ENCODE results near the gene TSKU. TPM values are rescaled to one million over a fixed set of nuclear protein-coding genes. Genes with fewer than 3 reads are reported as not detected.

Gene TSKU
- polyA plus RNA-seq, 3 donors: 19.9 to 32.0 (median 24.5) TPM

DNA sequence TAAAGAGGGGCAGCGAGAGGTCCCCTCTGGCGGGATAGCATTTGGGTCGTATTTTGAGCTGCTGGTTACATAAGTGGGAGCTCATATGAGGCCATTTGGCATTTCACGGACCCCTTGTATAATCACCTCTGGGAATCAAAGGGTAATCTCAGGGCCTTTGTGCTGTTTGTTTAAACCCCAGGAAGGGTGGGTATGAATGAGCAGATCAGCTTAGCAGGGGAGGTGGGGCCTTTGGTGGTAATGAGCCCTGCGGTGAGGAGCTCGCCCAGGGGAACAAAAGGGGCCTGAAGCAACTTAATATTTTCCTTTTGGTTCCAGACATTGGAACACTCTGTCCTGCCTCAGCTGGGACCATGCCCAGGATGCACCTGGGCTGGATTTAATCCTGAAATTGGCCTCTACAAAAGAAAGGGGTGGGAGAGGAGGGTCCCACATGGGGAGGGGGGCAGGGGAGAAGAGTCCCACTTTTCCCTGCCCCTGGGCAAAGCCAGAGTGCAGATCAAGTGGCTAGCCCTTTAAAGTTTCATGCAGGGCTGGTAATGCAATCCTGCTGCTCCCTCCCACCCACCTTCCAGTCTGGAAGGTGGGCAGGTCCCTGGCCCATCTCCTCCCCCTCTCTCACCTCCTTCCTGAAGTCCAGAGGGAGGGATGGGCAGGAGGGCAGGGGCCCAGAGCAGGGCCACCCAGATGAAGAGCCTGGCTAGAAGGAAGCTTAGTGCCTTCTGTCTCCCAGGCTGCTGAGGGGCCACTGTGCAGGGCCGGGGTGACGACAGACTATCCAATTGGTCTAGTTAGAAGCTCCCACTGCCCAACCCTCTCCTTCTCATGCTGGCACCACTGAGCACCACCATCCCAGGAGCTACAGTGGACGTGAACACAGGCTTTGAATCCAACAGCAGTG is 10.5 kb downstream of the TSKU start:
- peak in 2 of 11 donors; percentile 43 to 54 for DNase-seq (ENCODE audit: extremely low read depth in 1 of 11, low read depth in 9 of 11, low spot score in 4 of 11)

DNA sequence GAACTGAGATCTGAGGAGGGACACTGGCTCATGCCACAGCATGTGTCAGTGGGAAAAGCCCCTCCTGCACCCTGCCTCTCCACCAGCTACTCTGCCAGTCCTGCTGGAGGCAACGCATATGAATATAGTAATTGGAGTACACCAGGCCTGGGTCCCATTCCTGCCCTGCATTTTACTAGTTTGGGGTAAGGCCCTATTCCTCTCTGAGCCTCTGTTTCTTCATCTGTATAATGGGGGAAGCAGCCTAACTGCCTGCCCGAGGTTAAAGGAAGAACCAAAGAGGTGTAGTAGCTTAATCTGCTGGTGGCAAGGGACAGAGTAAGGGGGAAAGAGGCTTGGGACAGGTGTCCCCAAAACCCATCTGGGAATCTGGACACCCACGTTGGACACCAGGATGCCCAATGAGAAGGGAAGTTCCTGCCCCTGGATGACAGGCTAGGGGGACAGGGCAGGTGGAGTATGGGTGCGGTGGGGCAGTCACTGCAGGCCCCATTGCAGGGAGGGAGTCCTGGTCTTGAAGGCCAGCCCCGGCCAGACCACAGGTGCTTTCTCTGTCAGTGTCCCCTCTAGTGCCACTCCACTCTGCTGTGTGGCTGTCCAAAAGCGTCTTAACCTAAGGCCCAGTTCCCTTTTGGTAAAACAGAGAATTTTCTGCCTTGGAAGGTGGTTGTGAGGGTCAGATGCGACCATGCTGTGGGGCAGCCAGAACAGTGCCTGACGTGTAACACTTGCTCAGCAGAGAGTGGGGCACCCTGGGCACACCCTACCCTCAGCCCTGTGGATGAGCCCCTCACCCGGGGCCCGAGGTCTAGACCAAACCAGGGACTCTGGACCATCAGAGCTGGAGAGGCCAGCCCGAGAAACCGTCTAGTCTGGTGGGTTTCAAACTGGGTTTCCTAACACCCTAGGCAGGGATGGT is 11.5 kb downstream of the TSKU start:
- DNase-seq (ENCODE audit: extremely low read depth in 1 of 11, low read depth in 9 of 11, low spot score in 4 of 11): no peak

DNA sequence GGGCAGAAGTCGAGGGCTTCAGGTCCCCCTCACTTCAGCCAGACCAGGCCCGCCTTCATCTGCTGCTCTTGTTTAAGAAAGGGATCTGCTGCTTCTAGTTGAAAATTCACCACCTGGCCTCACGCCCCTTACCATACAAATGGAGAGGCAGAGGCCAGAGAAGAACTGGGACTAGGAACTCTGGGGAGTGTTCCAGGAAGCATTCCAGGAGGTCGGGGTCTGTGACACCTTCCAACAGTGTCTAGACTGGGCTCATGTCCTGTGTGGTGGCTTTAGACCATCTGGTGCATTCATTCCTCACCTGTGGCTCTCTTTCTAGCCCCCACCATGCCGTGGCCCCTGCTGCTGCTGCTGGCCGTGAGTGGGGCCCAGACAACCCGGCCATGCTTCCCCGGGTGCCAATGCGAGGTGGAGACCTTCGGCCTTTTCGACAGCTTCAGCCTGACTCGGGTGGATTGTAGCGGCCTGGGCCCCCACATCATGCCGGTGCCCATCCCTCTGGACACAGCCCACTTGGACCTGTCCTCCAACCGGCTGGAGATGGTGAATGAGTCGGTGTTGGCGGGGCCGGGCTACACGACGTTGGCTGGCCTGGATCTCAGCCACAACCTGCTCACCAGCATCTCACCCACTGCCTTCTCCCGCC is 12.3 kb downstream of the TSKU start:
- no peak for DNase-seq (ENCODE audit: extremely low read depth in 1 of 11, low read depth in 9 of 11, low spot score in 4 of 11)

DNA sequence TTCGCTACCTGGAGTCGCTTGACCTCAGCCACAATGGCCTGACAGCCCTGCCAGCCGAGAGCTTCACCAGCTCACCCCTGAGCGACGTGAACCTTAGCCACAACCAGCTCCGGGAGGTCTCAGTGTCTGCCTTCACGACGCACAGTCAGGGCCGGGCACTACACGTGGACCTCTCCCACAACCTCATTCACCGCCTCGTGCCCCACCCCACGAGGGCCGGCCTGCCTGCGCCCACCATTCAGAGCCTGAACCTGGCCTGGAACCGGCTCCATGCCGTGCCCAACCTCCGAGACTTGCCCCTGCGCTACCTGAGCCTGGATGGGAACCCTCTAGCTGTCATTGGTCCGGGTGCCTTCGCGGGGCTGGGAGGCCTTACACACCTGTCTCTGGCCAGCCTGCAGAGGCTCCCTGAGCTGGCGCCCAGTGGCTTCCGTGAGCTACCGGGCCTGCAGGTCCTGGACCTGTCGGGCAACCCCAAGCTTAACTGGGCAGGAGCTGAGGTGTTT is 12.8 kb downstream of the TSKU start:
- no peak for DNase-seq (ENCODE audit: extremely low read depth in 1 of 11, low read depth in 9 of 11, low spot score in 4 of 11)

DNA sequence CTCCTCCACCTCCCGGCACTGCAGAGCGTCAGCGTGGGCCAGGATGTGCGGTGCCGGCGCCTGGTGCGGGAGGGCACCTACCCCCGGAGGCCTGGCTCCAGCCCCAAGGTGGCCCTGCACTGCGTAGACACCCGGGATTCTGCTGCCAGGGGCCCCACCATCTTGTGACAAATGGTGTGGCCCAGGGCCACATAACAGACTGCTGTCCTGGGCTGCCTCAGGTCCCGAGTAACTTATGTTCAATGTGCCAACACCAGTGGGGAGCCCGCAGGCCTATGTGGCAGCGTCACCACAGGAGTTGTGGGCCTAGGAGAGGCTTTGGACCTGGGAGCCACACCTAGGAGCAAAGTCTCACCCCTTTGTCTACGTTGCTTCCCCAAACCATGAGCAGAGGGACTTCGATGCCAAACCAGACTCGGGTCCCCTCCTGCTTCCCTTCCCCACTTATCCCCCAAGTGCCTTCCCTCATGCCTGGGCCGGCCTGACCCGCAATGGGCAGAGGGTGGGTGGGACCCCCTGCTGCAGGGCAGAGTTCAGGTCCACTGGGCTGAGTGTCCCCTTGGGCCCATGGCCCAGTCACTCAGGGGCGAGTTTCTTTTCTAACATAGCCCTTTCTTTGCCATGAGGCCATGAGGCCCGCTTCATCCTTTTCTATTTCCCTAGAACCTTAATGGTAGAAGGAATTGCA is 13.5 kb downstream of the TSKU start:
- DNase-seq (ENCODE audit: extremely low read depth in 1 of 11, low read depth in 9 of 11, low spot score in 4 of 11): no peak

DNA sequence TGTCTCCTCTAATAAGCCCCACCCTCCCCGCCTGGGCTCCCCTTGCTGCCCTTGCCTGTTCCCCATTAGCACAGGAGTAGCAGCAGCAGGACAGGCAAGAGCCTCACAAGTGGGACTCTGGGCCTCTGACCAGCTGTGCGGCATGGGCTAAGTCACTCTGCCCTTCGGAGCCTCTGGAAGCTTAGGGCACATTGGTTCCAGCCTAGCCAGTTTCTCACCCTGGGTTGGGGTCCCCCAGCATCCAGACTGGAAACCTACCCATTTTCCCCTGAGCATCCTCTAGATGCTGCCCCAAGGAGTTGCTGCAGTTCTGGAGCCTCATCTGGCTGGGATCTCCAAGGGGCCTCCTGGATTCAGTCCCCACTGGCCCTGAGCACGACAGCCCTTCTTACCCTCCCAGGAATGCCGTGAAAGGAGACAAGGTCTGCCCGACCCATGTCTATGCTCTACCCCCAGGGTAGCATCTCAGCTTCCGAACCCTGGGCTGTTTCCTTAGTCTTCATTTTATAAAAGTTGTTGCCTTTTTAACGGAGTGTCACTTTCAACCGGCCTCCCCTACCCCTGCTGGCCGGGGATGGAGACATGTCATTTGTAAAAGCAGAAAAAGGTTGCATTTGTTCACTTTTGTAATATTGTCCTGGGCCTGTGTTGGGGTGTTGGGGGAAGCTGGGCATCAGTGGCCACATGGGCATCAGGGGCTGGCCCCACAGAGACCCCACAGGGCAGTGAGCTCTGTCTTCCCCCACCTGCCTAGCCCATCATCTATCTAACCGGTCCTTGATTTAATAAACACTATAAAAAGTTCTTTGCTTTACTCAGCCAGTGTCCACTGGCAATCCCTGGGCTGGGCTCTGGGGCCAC is 14.4 kb downstream of the TSKU start:
- DNase-seq (ENCODE audit: extremely low read depth in 1 of 11, low read depth in 9 of 11, low spot score in 4 of 11): no peak

DNA sequence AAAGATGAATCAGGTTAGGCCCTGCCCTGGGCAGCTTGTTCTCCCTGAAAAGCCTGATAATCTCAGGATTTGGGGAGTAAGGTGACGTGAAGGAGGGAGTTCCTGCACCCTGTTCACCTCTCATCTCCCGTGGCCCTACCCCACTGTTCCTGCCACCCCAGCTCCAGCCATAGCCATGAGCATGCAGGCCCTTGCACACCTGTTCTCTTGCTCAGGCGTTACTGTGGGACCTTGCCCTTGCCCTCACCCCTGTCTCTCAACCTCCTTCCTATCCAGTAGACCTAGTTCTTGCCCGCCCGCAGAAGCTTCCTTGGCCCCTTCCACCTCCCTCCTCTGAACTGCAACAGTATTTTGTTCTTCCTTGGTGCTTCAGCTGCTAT is 15.0 kb downstream of the TSKU start:
- no peak for DNase-seq (ENCODE audit: extremely low read depth in 1 of 11, low read depth in 9 of 11, low spot score in 4 of 11)

DNA sequence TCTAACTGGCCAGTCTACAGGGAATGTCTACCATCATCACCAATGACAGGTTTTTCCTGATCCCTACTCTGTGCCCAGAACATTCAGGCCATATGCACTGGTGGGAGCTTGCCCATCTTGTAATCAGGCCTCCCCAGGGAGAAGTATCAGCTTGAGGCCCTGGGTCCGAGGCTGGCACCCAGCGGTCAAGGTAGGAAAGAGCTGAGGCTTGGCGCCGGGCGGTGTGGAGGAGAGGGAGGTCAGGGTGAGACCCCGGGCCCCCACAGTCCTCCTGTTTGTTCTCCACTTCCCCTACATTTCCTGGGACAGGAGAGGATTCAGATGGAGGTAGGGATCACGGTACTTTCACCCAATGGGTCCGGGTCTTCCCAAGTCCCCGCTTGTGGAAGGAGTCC is 15.5 kb downstream of the TSKU start:
- DNase-seq (ENCODE audit: extremely low read depth in 1 of 11, low read depth in 9 of 11, low spot score in 4 of 11): no peak

DNA sequence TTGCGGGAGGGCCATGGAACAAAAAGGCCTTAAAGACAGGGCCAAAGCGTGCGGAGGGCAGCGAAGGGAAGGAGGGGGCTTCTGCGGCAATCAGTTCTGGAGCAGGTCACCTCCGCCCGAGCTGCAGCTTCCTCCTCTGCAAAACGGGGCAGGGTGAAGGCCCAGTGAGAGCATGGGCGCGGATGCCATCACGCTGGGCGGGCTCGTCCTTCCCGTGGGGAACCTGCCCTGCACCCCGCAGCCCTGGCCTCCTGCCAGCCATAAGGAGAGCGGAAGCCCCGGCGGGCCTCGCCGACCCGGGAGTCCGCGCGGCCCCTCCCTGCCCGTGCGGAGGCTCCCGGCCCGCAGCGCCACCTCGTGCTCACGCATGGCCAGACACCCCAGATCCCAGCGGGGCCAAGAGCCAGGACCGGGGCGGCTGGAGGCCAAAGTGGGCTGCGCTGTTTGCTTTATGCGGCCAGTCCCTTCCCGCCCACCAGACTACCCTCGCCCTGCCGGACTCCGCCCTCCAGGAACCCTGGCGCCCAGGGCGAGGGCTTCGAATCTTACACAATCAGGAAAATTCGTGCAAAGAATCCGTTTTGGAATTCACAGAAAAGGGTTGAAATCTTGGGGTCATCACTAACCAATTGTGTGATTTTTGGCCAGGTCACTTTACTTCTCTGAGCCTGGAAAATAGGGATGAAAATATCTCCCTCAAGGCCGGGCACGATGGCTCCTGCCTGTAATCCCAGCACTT is 16.1 kb downstream of the TSKU start:
- DNase-seq (ENCODE audit: extremely low read depth in 1 of 11, low read depth in 9 of 11, low spot score in 4 of 11): peak in 6 of 11 donors; percentile 38 to 71 (median 64)

DNA sequence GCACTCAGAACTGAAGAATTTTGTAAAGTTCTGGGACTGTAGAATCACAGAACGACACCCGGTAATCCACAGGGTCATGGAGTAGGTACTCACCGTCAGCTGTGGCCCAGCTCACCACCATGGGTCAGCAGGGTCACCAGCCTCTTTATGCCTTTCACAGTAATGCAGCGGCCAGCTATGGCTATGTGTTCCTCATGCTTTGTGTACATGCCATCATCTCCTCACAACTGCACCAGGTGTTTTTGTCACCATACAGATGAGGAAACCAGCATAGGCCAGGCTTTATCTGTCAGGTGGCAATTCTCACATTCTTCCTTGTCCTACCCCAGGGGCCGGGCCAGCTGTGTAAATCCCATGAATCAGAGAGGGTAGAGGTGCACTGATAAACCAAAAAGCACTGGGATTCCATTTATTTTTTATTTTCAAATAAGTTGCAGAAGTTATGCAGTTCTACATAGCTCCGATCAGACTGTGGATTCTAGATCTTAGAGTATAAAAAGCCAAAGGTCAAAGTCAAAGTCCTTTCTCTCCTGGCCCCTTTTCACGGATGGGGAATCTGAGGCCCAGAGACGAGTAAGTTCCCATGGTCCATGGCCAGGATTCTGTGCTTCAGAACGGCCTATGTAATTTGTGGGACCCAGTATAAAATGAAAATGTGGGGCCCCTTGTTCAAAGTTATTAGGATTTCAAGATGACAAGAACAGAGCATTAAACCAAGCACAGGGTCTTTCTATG is 17.5 kb downstream of the TSKU start:
- no peak for DNase-seq (ENCODE audit: extremely low read depth in 1 of 11, low read depth in 9 of 11, low spot score in 4 of 11)

DNA sequence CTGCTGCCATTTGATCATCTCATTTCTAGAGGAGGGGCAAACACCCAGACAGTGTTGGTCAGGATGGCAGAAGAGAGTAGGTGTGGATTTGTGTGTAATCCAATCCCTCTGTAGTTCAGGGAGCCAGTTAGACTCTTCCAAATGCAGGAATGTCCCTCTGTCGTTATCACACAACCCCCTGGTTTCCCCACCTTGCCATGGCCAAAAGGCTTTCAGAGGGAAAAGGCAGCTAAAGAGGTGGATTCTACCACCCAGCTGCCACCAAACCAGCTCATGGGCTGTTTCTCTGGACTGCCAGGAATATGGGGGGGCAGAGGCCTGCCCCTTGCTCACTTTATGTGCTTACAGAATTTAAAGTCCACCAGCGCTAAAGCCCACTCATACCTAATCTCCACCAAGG is 18.1 kb downstream of the TSKU start:
- DNase-seq (ENCODE audit: extremely low read depth in 1 of 11, low read depth in 9 of 11, low spot score in 4 of 11): no peak

DNA sequence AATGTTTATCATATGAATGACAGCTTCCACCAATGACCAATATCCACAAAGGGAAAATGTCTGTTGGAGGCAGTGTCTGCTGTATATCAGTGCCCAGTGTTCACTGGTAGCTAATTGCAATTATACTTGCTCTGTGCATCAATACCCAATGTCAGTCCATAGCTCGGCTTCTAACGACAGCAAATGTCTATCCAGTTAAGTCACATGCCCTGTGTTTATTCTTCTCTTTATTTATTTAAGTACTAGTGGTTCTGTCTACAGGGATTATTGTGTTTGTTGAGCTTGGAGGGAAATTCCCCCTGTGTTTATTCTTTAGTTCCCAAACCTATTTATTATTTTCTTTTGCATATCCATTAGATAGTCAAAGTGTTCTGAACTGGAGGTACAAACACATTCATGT is 18.6 kb downstream of the TSKU start:
- DNase-seq (ENCODE audit: extremely low read depth in 1 of 11, low read depth in 9 of 11, low spot score in 4 of 11): no peak

DNA sequence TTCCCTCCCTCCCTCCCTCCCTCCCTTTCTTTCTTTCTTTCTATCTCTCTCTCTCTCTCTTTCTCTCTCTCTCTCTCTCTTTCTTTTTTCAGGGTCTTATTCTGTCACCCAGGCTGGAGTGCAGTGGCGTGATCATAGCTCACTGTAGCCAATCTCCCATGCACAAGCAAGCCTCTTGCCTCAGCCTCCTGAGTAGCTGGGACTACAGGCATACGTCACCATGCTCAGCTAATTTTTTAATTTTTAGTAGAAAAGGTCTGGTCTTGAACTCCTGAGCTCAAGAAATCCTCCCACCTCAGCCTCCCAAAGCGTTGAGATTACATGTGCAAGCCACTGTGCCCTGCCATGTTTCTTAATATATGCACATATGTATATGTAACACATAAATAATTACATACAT is 19.0 kb downstream of the TSKU start:
- DNase-seq (ENCODE audit: extremely low read depth in 1 of 11, low read depth in 9 of 11, low spot score in 4 of 11): no peak

DNA sequence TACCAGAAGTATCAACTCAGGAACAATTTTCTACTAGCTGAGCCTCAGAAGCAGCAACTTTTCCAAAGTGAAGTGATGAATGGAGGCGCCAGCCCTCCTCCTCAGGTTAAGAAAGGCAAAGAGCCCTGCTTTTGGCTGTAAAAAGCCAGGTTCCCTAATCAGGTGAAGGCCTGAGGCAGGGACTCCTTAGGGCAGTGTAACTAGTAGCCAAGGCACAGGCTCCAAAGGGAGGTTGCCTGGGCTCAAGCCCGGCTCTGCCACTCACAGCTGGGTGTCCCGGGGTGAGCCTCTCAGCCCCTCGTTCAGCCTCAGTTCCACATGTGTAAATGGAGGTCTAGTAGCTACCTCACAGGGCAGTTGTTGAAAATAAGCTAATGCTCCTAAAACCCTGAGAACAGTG is 19.5 kb downstream of the TSKU start:
- no peak for DNase-seq (ENCODE audit: extremely low read depth in 1 of 11, low read depth in 9 of 11, low spot score in 4 of 11)

DNA sequence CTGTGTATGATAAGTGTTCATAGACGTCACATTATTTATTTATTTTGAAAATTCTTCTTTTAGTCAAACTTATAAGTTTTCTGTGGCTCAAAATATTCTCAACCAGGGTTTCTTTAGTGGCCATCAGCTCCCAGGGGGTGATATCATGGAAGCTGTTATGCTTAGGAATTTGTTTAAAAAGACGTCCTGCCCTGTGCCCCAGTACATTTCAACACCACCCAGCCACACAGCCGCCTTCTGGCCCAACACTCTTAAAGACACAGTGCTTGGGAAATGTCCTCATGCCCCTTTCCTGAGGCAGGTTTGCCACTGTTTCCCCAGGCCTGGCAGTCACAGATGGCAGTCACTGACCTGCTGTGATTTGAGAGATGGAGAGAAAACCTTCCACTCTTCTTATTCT is 19.9 kb downstream of the TSKU start:
- no peak for DNase-seq (ENCODE audit: extremely low read depth in 1 of 11, low read depth in 9 of 11, low spot score in 4 of 11)

DNA sequence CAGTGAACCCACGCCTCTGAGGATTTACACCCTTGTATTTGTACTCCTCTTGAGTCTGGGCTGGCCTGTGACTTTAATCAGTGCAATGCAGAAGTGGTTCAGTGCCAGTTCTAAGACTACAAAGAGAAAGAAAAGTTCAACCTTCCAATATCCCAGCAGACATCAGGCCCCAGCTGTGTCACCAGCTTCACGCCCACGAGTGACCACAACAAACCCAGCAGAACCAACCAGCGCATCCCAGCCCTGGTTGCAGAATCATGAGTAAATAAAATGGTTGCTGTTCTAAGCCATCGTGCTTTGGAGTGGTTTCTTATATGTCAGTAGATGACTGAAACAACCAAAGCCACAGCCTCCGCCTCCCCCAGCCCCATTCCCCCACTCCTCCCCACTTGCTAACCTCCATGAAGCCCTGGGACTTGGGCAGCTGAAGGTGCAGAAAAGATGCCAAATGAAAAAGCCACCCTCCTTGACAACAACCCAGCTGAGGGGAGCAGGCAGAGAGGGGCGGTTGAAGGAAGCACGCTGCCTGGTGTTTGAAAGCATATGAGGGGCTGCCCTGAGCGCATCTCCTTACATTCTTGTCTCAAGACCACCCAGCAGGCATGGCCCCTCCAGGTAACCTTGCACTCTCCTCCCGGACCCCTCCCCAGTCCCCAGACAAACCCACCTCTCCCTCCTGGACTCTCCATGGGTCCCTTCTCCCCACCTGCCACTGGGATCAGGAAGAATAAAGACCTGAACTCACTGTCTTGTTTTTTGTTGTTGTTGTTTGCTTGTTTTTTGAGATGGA is 20.9 kb downstream of the TSKU start:
- DNase-seq (ENCODE audit: extremely low read depth in 1 of 11, low read depth in 9 of 11, low spot score in 4 of 11): no peak

Data from renal cortex interstitium (tissue), 11 donors.